ENCODE data around the gene DNA2.
"Not testable (repeated sequence)": the region's sequence is repeated elsewhere in the genome, so short reads cannot be mapped to it uniquely, and the experiment has no call there.

Gene DNA2, protein sequence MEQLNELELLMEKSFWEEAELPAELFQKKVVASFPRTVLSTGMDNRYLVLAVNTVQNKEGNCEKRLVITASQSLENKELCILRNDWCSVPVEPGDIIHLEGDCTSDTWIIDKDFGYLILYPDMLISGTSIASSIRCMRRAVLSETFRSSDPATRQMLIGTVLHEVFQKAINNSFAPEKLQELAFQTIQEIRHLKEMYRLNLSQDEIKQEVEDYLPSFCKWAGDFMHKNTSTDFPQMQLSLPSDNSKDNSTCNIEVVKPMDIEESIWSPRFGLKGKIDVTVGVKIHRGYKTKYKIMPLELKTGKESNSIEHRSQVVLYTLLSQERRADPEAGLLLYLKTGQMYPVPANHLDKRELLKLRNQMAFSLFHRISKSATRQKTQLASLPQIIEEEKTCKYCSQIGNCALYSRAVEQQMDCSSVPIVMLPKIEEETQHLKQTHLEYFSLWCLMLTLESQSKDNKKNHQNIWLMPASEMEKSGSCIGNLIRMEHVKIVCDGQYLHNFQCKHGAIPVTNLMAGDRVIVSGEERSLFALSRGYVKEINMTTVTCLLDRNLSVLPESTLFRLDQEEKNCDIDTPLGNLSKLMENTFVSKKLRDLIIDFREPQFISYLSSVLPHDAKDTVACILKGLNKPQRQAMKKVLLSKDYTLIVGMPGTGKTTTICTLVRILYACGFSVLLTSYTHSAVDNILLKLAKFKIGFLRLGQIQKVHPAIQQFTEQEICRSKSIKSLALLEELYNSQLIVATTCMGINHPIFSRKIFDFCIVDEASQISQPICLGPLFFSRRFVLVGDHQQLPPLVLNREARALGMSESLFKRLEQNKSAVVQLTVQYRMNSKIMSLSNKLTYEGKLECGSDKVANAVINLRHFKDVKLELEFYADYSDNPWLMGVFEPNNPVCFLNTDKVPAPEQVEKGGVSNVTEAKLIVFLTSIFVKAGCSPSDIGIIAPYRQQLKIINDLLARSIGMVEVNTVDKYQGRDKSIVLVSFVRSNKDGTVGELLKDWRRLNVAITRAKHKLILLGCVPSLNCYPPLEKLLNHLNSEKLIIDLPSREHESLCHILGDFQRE

GRCh38 chr10:68471586-68472408 lies at the start of gene DNA2:
Gene DNA2 (minus strand): TSS chr10:68471973. CDS start chr10:68471864, 109 bp downstream.
- Histone ChIP-seq H3K36me3 (ENCODE audit: control insufficient read depth, insufficient read depth, low read length) (peaks cover 30% of the 10 kb centered on the region), H3K9ac (ENCODE audit: low read depth, low read length) (peak within 1 kb of the TSS; percentile 96), H3K27me3 (ENCODE audit: control insufficient read depth, insufficient read depth, low read length) (no peaks in the 10 kb centered on the region), H3K4me1 (ENCODE audit: control insufficient read depth, insufficient read depth, low read length) (peaks cover 15% of the 10 kb centered on the region), H3K4me3 (ENCODE audit: low read depth, low read length) (peak within 1 kb of the TSS; percentile 88), H3K27ac (ENCODE audit: low read depth, low read length) (peak within 1 kb of the TSS; percentile 99), H3K9me3 (ENCODE audit: control insufficient read depth, insufficient read depth, low read length) (no peaks in the 10 kb centered on the region)

- H3K9me3 ChIP-seq (ENCODE audit: control insufficient read depth, insufficient read depth, low read length); H3K36me3 ChIP-seq (ENCODE audit: control insufficient read depth, insufficient read depth, low read length); H3K27ac ChIP-seq (ENCODE audit: low read depth, low read length); H3K9ac ChIP-seq (ENCODE audit: low read depth, low read length); H3K4me3 ChIP-seq (ENCODE audit: low read depth, low read length); H3K27me3 ChIP-seq (ENCODE audit: control insufficient read depth, insufficient read depth, low read length); H3K4me1 ChIP-seq (ENCODE audit: control insufficient read depth, insufficient read depth, low read length): not testable (repeated sequence)
Observed at GRCh38 chr10:68518609-68519008, 46.8 kb upstream of the DNA2 start.

DNA sequence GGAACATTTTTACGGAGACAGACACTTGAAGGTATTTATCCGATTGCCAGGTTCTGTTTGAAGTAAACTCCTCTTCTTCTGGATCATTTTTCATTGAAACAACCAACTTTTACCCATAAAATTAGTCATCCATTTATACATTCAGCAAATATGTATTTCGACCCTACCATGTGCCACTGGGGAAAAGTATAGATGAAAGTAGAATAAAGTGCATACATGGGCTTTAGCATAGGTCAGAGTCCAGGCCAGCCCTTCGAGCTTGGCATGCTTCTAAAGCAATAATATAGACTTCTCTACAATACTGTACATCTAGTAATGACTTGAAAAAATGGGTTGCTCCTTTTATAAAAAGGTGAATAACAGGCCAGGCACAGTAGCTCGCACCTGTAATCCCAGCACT lies 45.4 kb upstream of the DNA2 start:
- Histone ChIP-seq H3K9me3 (ENCODE audit: control insufficient read depth, insufficient read depth, low read length) (no peaks in the 10 kb centered on the region), H3K36me3 (ENCODE audit: control insufficient read depth, insufficient read depth, low read length) (peaks cover 12% of the 10 kb centered on the region; the same call in 1 of the 2 replicates), H3K27ac (ENCODE audit: low read depth, low read length) (no peak overlapping the region), H3K9ac (ENCODE audit: low read depth, low read length) (no peak overlapping the region), H3K27me3 (ENCODE audit: control insufficient read depth, insufficient read depth, low read length) (no peaks in the 10 kb centered on the region), H3K4me3 (ENCODE audit: low read depth, low read length) (no peak overlapping the region), H3K4me1 (ENCODE audit: control insufficient read depth, insufficient read depth, low read length) (no peaks in the 10 kb centered on the region)

DNA sequence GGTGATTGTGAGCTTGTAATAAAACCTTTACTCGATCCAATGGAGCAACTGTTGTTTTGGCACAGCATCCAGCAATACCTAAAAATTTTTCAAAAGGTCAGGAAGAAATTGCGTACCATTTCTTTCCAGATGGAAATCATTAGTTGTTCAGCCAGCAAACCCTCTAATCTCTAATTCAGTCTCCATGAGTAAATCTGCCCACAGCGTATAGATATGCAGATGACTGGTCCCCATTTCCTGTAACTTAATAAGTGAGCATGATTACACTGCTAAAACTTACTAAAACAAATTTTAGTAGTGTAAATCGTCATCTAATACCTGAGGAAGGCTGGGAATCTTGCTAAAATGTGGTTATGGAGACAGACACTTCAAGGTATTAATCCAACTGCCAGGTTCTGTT lies 45.0 kb upstream of the DNA2 start:
- Histone ChIP-seq H3K9ac (ENCODE audit: low read depth, low read length) (no peak overlapping the region), H3K36me3 (ENCODE audit: control insufficient read depth, insufficient read depth, low read length) (peaks cover 12% of the 10 kb centered on the region; the same call in 1 of the 2 replicates), H3K4me1 (ENCODE audit: control insufficient read depth, insufficient read depth, low read length) (no peaks in the 10 kb centered on the region), H3K27ac (ENCODE audit: low read depth, low read length) (no peak overlapping the region), H3K27me3 (ENCODE audit: control insufficient read depth, insufficient read depth, low read length) (no peaks in the 10 kb centered on the region), H3K9me3 (ENCODE audit: control insufficient read depth, insufficient read depth, low read length) (no peaks in the 10 kb centered on the region), H3K4me3 (ENCODE audit: low read depth, low read length) (no peak overlapping the region)

GRCh38 chr10:68516216-68516615 lies 44.4 kb upstream of the DNA2 start:
- not testable (repeated sequence) for H3K9ac ChIP-seq (ENCODE audit: low read depth, low read length); H3K4me3 ChIP-seq (ENCODE audit: low read depth, low read length); H3K27ac ChIP-seq (ENCODE audit: low read depth, low read length); H3K4me1 ChIP-seq (ENCODE audit: control insufficient read depth, insufficient read depth, low read length); H3K9me3 ChIP-seq (ENCODE audit: control insufficient read depth, insufficient read depth, low read length); H3K27me3 ChIP-seq (ENCODE audit: control insufficient read depth, insufficient read depth, low read length)
- peaks cover 11% of the 10 kb centered on the region; the same call in 1 of the 2 replicates for H3K36me3 ChIP-seq (ENCODE audit: control insufficient read depth, insufficient read depth, low read length)

DNA sequence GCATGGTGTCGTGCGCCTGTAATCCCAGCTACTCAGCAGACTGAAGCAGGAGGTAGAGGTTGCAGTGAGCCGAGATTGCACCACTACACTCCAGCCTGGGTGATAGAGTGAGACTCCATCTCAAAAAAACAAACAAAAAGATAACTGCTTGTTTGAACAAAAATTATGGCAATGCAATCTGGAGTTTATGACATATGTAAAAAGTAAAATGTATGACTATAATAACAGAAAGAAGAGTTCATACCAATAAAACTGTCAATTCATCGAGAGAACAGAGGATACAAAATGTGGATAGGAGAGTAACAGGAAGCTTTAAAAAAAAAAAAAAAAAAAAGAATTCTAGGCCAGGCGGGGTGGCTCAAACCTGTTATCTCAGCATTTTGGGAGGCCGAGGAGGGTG lies 36.3 kb upstream of the DNA2 start:
- Histone ChIP-seq H3K4me1 (ENCODE audit: control insufficient read depth, insufficient read depth, low read length) (no peaks in the 10 kb centered on the region), H3K36me3 (ENCODE audit: control insufficient read depth, insufficient read depth, low read length) (peaks cover 9% of the 10 kb centered on the region), H3K27me3 (ENCODE audit: control insufficient read depth, insufficient read depth, low read length) (no peaks in the 10 kb centered on the region), H3K9ac (ENCODE audit: low read depth, low read length) (no peak overlapping the region), H3K4me3 (ENCODE audit: low read depth, low read length) (no peak overlapping the region), H3K9me3 (ENCODE audit: control insufficient read depth, insufficient read depth, low read length) (no peaks in the 10 kb centered on the region), H3K27ac (ENCODE audit: low read depth, low read length) (no peak overlapping the region)

DNA sequence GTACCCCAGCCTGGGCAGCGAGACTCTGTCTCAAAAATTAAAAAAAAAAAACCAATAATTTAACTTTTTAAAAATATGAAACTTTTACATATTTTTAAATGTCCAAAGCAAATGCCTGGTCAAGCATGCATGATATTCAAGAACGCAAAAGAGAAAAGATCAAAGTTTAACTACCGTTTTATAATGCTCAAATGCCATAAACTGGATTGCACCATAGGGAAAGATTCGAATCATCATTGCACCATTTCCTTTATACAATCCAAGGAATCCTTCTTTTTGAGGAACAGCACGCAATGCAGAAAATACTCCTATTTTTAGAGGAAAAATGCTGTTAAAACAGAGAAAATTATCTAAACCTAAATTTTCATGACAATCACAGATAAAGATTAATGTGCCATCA lies 34.6 kb upstream of the DNA2 start:
- Histone ChIP-seq H3K4me1 (ENCODE audit: control insufficient read depth, insufficient read depth, low read length) (no peaks in the 10 kb centered on the region), H3K4me3 (ENCODE audit: low read depth, low read length) (no peak overlapping the region), H3K27me3 (ENCODE audit: control insufficient read depth, insufficient read depth, low read length) (no peaks in the 10 kb centered on the region), H3K36me3 (ENCODE audit: control insufficient read depth, insufficient read depth, low read length) (peaks cover 7% of the 10 kb centered on the region; the same call in 1 of the 2 replicates), H3K9me3 (ENCODE audit: control insufficient read depth, insufficient read depth, low read length) (no peaks in the 10 kb centered on the region), H3K9ac (ENCODE audit: low read depth, low read length) (no peak overlapping the region), H3K27ac (ENCODE audit: low read depth, low read length) (no peak overlapping the region)

DNA sequence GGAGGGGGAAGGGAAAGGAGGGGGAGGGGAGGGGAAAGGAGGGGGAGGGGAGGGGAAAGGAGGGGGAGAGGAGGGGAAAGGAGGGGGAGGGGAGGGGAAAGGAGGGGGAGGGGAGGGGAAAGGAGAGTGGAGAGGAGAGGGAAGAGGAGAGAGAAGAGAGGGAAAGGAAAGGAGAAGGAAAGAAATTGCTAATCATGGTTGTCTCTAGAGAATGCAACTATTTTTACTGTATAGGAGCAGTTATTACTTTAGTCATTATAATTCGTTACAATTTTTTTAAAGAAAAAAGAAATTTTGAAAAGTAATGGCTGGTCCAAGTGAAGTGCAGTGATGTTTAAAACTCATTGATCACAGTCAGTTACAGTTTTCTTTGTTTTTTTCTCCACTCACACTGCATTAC lies 31.1 kb upstream of the DNA2 start:
- no peaks in the 10 kb centered on the region for H3K4me1 ChIP-seq (ENCODE audit: control insufficient read depth, insufficient read depth, low read length)
- H3K27me3 ChIP-seq (ENCODE audit: control insufficient read depth, insufficient read depth, low read length) = no peaks in the 10 kb centered on the region
- H3K9ac ChIP-seq (ENCODE audit: low read depth, low read length) = no peak overlapping the region
- no peak overlapping the region for H3K4me3 ChIP-seq (ENCODE audit: low read depth, low read length)
- peaks cover 26% of the 10 kb centered on the region for H3K36me3 ChIP-seq (ENCODE audit: control insufficient read depth, insufficient read depth, low read length)
- no peaks in the 10 kb centered on the region for H3K9me3 ChIP-seq (ENCODE audit: control insufficient read depth, insufficient read depth, low read length)
- H3K27ac ChIP-seq (ENCODE audit: low read depth, low read length) = no peak overlapping the region

DNA sequence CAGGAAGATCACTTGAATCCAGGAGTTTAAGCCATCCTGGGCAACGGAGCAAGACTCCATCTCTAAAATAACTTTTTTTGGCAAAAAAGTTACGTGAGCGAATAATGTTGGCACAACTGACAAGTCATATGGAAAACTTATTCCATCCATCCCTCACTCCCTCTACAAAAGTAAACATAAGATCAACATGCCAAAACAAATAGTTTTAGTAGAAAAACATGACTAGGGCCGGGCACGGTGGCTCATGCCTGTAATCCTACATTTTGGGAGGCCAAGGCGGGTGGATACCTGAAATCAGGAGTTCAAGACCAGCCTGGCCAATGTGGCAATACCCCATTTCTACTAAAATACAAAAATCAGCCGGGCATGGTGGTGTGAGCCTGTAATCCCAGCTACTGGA lies 29.9 kb upstream of the DNA2 start:
- Histone ChIP-seq H3K4me3 (ENCODE audit: low read depth, low read length) (no peak overlapping the region), H3K27ac (ENCODE audit: low read depth, low read length) (no peak overlapping the region), H3K36me3 (ENCODE audit: control insufficient read depth, insufficient read depth, low read length) (peaks cover 26% of the 10 kb centered on the region), H3K27me3 (ENCODE audit: control insufficient read depth, insufficient read depth, low read length) (no peaks in the 10 kb centered on the region), H3K9ac (ENCODE audit: low read depth, low read length) (no peak overlapping the region), H3K4me1 (ENCODE audit: control insufficient read depth, insufficient read depth, low read length) (peaks cover 6% of the 10 kb centered on the region), H3K9me3 (ENCODE audit: control insufficient read depth, insufficient read depth, low read length) (no peaks in the 10 kb centered on the region)

- peaks cover 22% of the 10 kb centered on the region for H3K36me3 ChIP-seq (ENCODE audit: control insufficient read depth, insufficient read depth, low read length)
- H3K27me3 ChIP-seq (ENCODE audit: control insufficient read depth, insufficient read depth, low read length) = no peaks in the 10 kb centered on the region
- no peak overlapping the region for H3K9ac ChIP-seq (ENCODE audit: low read depth, low read length)
- peaks cover 20% of the 10 kb centered on the region for H3K4me1 ChIP-seq (ENCODE audit: control insufficient read depth, insufficient read depth, low read length)
- no peak overlapping the region for H3K27ac ChIP-seq (ENCODE audit: low read depth, low read length)
- H3K4me3 ChIP-seq (ENCODE audit: low read depth, low read length) = no peak overlapping the region
- H3K9me3 ChIP-seq (ENCODE audit: control insufficient read depth, insufficient read depth, low read length) = no peaks in the 10 kb centered on the region
Observed at GRCh38 chr10:68499544-68499943, 27.8 kb upstream of the DNA2 start.

All from HUES48 (cell line).